ENCODE measurements around the gene LRTM2.
A peak's percentile ranks its signal among the peaks of the same experiment; 100 is the strongest.

Gene LRTM2

GRCh38 chr12:1806301-1807086 is 13.9 kb upstream of the LRTM2 start:
- no peak overlapping the region for H3K4me3 ChIP-seq (replicated peaks in 1 of 2; ENCODE audit: low read depth in 2 of 2, low read length in 2 of 2)
- DNase-seq (ENCODE audit: low read depth in 2 of 2) = peak in 1 of 2 donors; percentile 69
- no peak for TF ChIP-seq CTCF (IDR thresholded peaks at IDR 0.05; ENCODE audit: low read depth, low read length)

- DNase-seq (ENCODE audit: low read depth in 2 of 2) = no peak
- TF ChIP-seq CTCF (IDR thresholded peaks at IDR 0.05; ENCODE audit: low read depth, low read length) = no peak
- H3K4me3 ChIP-seq (replicated peaks in 1 of 2; ENCODE audit: low read depth in 2 of 2, low read length in 2 of 2) = no peak overlapping the region
Measured at GRCh38 chr12:1807087-1807860, 13.1 kb upstream of the LRTM2 start.

DNA sequence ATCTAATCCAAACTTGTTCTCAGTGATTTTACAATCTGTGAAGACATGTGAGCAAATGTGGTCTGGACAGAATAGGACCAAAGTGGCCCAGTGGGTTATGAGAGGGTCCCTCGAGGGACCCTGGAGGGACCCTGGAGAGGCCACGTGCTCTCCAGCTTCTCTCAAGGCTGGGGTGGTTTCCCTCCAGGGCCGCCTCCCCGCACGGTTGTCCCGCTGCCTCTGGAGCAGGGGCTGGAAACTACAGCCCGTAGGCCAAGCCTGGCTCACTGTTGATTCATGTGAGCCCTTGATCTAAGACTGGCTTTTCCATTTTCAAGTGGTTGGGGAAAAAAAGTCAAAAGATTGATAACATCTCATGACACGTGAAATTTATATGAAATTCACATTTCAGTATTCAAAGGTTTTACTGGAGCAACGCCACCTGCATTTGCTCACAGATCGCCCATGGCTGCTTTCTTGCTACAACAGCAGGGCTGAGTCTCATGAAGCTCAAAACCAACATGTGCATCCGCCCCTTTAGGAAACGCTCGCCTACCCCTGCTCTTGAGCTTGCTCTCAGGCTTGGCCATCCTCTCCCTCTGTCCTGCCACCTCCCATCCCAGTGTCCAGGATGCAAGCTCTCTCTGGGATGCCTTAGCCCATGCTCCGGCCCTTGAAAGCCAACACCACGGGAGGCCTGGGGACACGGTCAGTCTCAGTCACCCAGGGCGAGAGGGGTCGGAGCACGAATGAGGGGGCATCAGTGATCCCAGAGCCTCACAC is 12.1 kb upstream of the LRTM2 start:
- no peak for DNase-seq (ENCODE audit: low read depth in 2 of 2)
- H3K4me3 ChIP-seq (replicated peaks in 1 of 2; ENCODE audit: low read depth in 2 of 2, low read length in 2 of 2) = no peak overlapping the region

DNA sequence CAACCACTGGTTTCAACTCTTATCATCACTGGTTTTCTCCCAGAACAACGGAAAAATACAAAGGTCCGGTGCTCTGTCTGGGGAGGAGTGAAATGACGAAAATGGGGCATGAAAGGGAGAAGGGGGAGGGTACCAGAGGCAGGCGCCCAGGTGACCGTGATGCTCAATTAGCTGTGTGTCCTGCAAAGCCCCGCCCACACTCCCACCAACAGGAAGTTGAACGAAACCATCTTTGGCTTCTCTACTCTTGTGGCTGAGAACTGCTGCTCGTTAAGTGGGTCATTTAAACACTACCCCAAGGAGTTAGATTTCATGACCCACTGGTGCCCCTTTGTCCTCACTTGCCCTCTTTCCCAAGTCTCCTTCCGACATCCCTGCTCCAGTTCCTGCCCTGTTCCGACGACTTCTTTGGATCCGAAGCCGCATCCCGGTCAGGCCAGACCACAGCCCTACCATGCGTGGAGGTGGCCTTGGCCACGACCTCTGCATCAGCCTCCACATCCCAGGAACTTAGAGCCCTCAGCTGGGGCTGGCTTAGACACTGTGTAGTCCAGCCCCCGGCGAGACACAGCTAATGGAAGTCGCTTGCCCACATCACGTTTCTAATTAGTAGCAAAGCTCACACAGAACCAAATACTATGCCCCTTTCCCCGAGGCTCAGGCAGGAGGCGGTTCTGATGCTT is 11.4 kb upstream of the LRTM2 start:
- no peak for DNase-seq (ENCODE audit: low read depth in 2 of 2)
- TF ChIP-seq CTCF (IDR thresholded peaks at IDR 0.05; ENCODE audit: low read depth, low read length) = no peak
- no peak overlapping the region for H3K4me3 ChIP-seq (replicated peaks in 1 of 2; ENCODE audit: low read depth in 2 of 2, low read length in 2 of 2)

More for the DNA sequence above, 12.1 kb upstream of the LRTM2 start:
- no peak for TF ChIP-seq CTCF (IDR thresholded peaks at IDR 0.05; ENCODE audit: low read depth, low read length)

DNA sequence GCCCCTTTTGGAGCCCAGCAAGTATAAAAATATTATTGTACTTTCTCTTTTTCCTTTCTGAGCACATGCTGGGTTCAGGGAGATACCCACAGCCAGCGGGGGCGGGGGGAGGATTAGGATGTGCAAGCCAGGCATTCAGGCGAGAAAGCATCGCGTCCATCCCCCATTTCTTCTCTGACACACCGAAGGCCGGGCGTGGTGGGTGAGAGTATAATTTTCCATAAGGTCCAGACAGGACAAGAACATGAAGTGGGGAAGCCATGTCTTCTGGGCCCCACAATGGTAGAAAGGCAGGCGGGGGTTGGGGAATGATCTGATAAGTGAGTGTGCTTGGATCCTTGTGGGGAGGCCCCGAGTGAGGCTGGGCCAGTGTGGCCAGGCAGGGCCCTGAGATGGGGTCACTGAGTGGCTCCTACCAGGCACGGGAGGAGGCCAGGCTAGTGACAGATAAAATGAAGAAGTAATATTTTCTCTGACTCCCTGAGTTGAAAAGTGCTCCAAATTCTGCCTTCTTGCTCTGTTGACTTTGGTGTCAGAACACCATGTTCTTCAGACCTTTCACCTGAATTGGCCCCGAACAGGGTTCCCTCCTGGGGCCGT is 10.7 kb upstream of the LRTM2 start:
- TF ChIP-seq CTCF (IDR thresholded peaks at IDR 0.05; ENCODE audit: low read depth, low read length) = no peak
- DNase-seq (ENCODE audit: low read depth in 2 of 2) = no peak
- H3K4me3 ChIP-seq (replicated peaks in 1 of 2; ENCODE audit: low read depth in 2 of 2, low read length in 2 of 2) = no peak overlapping the region

Measured in cardiac fibroblast (primary cell).